ENCODE data around the gene LMX1B.
"Not testable (repeated sequence)": the region's sequence is repeated elsewhere in the genome, so short reads cannot be mapped to it uniquely, and the experiment has no call there.

Gene LMX1B

DNA sequence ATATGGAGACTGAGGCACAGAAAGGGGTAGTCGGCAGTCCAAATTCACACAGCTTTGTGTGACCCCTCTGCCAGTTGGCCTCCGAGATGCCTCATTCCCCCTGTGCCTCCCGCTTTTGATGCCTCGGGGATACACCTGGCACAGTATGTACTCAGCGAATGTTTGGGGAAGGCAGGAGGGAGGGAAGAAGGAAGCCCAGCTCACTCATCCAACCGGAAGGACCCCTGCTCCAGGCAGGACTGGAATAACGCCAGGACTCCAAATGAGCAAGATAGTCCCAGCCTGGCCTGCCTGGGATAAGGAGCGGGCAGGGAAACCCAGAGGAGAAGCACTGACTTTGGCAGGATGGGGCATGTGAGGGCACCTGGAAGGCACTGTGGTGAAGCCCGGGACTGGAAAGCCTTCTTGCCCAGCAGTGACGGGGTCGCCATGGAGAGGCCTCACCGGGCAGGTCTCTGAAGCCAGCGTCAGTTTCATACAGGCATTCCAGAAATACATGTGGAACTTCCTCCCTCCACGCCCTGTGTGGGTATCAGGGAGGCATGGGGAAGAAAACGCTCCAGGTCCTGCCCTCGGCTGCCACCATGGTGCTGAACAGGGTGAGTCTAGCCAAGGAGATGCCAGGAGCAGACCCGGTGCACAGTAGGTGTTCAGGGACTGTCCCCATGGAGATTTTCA lies 20.3 kb downstream of the LMX1B start:
- DNase-seq (ENCODE audit: low read depth) = no peak

DNA sequence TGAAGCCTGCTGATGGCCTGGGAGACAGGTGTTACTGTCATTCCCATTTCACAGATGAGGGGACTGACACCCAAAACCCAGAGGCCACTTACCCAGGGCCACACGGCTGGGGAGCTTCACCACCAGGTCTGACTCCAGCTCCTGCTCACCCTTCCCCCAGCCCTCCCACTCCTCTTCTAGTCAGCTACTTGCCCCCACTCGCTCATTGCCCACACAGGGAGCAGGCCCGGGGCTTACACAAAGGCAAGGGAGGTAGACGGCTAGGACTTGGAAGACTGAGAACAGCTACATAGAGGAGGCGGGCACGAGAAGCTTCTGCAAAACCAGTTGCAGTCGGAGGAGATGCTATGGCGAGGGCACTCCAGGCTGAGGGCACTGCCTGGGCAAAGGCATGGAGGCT lies 21.3 kb downstream of the LMX1B start:
- DNase-seq (ENCODE audit: low read depth) = no peak

DNA sequence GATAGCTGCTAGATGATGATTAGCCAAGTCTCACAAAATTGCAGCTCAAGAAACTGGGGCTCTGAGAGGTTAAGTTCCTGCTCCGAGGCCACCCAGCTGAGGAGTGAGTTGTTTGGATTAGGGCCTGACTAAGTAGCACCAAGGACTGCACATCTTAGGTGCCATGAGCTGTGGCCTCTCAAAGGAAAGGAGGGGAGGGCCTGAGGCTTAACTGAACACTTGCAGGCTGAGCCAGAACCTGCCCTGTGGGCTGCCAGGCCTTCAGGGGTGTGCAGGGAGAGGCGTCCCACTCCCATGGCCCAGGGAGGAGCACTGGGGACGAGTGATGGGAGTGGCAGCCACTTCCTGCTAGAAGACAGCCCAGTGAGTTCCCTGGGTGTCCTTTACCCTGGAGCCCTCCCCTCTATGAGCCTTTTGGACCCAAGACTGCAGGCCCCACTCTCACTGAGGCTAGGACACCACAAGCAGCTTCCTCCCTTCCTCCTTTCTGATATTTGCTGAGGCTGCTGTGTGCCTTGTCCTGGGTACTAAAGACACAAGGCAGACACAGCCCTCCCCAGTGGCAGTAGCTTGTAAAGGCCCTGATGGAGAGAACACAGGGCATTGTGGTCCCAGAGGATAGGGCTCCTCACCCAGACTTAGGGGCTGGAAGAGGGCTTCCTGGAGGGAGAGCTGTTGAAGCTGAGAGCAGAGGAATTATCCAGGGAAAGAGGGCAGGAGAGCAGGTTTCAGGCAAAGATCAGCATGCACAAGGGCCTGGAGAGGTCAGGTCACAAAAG lies 22.1 kb downstream of the LMX1B start:
- no peak for DNase-seq (ENCODE audit: low read depth)

DNA sequence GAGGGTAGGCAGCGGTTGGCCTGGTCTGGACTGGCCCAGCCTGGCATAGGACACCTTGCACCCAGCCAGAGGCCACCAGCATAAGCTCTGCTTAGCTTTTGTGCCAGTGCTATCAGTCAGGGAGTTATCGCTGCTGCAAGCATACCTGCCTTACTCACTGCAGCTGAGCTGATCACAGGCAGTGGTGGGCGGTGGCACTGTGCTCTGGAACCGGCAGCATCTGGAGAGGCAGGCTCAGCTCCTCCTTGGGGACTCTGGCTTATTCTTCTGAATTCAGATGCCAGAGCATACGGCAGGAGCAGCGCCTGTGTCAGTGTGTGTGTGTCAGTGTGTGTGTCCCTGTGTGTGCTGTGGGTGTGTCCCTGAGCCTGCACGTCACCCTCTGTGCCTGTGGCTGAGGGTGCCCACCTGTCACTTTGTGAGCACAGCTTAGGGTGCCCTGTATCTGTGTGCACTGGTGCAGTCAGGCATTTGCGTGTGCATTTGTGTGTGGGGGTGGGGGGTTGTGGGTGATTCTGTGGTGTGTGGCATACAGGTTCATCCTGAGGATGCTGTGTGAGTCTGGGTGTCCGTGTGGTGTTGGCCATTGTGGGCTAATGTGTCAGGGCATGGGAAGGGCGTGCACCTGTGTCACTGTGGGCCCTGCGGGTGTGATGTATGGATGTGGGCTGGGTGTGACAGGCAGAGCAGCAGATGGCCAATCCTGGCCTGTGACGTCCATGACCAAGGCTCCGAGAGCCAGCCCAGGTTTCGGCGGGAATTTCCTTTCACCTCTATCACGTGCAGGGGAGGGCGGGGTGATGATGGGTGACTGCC lies 23.5 kb downstream of the LMX1B start:
- no peak for DNase-seq (ENCODE audit: low read depth)

DNA sequence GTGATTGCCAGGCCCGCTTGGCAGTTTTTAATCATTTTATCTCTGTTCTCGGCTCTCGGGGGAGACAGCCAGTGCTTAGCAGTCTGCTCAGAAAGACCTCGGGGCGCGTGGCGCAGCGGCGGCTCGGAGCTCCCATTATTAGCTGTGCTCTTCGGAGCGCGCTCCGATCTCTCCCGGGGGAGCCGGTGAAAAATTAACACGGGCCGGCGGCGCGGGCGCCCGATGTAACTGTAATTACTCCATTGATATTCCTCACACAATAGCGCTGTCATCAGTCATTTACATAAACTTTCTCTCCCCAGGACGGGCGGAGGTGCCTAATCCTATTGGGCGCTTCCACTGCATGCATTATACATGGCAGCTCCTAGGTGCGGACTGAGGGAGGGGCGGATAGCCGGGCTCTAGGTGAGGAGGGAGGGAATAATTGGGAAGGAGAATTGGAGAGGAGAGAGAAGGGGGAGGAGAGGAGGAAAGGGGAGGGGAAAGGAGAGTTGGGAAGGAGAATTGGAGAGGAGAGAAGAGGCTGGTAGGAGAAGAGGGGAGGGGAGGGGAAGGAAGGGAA lies 24.9 kb downstream of the LMX1B start:
- no peak for DNase-seq (ENCODE audit: low read depth)

DNA sequence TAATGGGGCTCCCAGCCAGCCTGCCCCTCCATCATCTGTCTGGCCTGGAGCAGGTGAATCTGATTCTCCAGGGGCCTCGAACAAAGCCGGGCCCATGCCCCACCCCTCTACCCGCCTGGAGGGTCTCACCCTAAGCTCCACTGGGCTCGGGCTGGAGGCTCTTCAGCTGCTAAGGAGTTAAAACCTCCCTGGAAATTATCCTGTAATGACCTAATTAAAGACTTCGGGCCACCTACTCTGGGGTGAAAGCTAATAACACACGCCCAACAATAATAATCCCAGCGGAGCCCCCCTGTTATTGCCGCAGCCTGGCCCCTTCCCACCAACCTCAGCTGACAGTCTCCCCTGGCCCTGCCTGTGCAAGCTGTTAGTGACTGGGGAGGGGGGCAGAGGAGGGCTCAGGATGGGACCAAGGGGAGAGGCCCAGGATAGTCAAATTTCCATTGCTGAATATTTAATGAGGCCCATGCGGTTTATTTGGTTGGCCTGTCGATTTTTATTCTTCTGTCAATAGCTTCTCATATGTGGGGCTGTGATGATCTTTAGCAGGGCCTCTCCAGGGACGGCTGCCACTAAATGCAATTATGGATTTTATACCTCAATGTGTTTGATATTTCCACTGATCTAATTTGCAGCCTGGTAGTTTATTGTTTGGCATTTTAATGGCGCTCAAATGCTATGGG lies 25.7 kb downstream of the LMX1B start:
- DNase-seq (ENCODE audit: low read depth) = no peak

DNA sequence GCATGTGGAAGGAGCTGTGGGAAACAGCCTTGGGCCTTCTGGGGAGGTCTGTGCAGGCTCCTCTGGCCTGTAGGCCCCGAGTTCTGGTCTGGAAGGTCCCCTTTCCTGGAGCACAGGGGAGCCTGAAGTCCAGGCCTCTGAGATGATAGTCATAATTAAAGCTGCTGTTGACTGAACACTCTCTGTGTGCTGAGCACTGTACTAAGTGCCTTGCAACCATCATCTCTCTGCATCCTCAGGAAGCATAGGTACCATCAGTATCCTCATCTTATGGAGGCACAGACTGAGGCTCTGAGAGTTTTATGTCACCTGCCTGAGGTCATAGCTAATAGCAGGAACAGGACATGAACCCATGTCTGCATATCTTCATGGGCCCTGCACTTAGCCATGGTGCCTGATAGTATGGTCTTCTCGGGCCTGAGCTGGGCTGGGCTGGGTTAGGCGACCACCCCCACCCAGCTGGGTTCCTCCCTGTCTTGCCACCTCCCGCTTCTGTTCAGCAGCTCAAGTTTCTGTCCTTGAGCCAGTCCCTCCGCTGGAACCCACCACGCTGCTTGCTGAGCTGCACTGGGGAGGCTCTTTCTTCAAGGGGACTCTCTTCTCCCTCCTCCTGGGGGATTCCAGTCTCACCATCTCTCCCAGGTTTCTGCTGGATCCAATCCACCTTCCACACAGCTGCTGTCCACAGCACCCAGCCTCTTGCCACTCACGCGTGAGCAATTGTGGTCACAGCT lies 27.6 kb downstream of the LMX1B start:
- DNase-seq (ENCODE audit: low read depth) = no peak

DNA sequence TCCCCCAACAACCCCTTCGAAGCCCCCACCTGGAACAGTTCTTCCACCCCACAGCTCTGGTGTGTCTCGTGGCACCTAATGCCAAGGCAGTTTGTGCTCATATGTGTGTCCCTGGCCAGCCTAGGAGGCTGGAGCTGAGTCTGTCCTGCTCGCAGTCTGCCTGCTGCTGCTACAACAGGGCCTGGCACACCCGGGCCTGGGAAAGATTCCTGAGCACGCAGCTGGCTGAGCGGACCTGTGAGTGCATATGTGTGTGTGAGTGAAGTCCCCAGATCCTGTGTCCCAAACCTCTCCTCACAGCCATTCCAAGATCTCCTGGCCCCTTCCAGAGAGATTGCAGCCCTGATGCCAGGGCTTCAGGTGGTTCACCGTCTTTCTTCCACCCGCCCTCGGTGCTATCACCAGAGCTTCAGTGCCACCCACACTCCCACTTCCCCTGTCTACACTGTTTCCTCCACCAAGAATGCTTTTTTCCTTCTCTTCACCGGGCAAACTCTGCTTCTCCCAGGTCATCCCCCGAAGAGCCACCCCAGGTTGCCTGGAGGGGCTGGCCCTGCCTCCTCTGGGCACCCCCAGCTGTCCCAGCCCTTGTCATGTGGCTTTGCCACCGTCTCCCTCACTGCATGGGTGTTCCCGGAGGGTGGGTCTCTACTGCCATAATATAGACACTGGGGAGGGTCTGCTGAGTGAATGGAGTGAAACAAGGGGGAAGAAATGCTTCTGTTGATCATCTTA lies 28.4 kb downstream of the LMX1B start:
- no peak for DNase-seq (ENCODE audit: low read depth)

DNA sequence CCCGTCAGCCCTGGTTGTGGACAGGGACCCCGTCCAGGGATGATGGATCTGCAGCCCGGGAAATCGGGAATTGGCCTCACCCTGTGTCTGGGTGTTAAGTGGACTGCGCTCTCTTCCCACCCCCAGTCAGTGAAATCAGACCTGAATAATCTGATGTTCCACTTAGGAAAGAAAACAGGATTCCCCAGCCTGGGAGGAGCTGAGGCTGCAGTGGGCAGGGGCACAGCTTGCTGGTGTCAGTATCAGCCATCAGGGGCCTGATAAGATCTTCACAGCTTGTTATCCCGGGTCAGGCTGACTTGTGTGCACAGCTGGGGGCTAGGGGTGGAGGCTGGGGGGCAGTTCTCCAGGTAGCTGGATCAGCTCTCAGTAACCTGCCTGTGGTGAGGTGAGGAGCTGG lies 29.1 kb downstream of the LMX1B start:
- DNase-seq (ENCODE audit: low read depth) = no peak

DNA sequence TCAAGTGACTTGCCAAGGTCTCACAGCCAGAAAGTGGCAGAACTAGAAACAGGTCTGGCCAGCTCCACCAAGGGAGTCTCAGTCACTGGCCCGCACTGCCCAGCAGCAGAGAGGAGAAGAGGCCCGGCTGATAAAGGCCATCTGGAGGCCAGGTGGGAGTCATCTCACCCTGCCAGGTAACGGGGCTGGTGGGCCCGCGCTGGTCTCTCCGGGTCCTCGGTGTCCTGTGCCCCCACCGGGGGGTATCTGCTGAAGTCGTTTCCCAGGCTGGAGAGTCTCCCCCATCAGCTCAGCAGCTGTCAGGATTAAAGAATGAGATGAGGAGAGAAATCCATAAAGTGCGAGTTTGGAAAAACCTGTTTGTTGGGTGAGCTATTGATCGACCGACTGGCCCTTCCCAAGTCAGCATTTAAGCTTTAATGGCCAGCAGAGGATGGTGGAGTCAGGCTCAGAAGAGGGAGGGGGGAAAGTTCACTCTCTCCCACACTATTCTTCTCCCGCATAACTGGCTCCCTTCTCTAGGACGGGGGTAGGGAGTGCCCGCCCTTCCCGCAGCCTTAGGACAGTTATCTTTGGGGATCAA lies 30.3 kb downstream of the LMX1B start:
- DNase-seq (ENCODE audit: low read depth) = no peak

DNA sequence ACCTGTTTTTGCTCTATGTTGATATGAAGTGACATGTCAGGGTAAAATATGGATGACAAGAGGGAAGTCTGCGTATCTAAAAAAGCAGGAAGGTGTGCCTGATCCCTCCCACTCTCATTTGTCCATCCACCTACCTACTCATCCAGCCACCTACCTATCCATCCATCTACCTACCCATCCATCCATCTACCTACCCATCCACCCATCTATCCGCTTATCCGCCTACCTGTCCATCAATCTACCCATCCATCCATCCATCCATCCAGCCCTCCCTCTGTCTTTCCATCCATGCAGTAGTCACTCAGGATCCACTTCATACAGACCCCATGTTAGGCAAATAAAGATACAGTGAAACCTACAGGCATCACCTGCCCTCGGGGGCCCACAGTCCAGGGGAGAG lies 32.4 kb downstream of the LMX1B start:
- DNase-seq (ENCODE audit: low read depth) = no peak

DNA sequence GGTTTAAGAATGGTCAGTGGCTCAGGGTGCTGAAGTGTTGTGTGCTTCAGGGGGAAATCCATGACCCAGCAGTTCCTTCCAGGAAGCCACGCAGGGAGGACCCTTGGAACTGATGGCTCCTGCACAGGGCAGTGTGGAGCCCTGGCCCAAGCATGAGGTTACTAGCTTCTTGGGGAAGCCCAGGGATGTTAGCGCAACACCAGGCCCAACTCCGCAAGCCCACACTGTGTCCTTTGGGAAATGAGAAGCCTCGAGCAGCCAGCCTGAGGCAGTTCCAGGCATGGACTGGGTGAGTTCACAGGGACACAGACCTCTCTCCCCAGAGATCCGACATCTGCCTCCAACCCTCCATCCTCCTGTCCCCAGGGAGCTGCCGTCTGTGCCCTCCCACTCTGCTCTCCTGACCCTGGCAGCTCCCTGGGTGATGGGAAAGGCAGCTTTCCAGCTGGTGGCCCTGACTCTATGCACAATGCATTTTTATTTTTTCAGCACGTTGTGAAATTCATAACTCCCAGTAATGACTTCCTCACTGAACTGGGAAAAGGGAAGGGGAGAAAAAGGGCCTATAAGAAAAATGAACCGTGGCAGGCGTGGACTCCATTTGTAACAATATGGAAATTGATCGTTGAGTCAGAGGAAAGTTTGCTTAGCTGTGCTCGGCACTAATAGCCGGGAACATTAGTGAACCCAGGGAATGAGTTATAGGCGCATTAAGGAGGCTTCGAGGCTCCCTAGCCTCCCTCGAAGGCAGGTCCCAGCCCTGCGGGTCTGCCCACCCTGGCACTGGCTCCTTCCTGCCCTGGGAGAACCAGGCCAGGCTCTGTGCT lies 34.1 kb downstream of the LMX1B start:
- DNase-seq (ENCODE audit: low read depth) = no peak

DNA sequence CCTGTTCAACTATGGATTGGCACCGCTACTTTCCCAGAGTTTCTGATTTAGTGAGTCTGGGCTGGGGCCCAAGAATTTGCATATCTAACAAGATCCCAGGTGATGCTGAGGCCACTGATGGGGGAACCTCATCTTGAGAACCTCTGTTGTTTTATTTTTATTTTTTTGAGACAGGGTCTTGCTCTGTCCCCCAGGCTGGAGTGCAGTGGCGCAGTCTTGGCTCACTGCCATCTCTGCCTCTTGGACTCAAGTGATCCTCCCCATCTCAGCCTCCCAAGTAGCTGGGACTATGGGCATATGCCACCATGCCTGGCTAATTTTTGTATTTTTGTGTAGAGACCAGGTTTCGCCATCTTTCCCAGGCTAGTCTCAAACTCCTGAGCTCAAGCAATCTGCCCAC lies 35.7 kb downstream of the LMX1B start:
- no peak for DNase-seq (ENCODE audit: low read depth)

DNA sequence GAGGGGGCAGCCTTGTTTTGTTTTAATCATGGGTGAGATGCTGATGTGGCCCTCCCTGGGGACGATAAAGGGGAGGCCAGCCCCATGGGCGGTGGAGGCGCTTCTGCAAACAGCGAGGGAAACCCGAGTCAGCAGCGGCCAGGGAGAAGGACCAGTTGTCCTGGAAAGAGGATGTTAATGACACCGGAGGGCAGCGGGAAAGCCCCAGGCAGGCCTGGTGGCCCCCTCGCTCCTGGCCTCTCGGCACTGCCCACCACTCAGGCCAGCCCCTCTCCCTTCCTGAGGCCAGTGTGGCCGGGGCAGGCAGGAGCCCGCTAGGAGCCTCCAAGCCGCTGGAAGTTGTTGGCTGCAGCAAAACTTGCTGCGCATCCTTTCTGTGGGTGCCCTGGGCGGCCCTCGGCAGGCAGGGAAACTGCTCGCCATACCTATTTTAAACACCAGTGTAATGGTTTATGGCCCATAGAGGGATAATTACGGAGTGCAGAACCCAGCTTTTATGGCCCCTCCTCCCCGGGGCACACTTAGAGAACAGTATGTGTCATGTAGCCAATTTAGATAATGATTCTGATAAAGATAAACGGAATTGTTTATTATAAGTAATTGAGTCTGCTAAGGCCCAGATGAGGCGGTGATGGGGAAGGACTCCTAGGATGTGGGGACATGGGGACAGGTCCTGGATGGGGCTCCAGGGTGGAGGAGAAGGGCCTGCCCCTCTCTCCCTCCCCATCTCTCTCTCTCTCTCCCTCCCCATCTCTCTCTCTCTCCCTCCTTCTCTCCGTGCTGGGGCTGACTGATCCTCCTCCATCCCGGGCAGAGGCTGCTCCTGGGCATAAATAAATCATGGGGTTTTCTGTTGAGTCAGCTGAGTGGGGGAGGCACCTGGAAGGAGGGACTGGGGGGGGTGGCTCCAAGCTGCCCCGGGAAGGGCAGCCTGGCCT lies 36.9 kb downstream of the LMX1B start:
- DNase-seq (ENCODE audit: low read depth) = no peak

DNA sequence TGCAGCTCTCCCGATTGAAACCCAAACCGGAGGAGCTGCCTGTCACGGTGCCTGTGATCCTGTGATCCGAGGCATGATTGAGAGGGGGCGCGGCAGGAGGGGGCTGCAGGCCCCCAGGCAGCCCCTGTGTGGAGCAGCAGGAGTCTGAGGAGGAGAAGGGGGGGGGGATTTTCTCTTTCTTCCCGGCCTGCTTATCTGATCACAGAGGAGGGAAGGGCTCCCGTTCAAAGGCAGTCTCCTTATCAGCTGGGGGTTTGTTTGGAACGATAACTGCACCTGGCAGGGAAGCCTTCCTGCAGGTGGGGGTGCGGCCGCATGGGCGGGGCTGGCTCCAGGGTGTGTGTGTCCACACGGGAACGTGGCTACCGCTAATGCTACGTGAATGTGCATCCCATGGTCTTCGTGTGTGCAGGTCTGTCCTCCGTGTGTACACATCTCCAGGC lies 38.4 kb downstream of the LMX1B start:
- no peak for DNase-seq (ENCODE audit: low read depth)

DNA sequence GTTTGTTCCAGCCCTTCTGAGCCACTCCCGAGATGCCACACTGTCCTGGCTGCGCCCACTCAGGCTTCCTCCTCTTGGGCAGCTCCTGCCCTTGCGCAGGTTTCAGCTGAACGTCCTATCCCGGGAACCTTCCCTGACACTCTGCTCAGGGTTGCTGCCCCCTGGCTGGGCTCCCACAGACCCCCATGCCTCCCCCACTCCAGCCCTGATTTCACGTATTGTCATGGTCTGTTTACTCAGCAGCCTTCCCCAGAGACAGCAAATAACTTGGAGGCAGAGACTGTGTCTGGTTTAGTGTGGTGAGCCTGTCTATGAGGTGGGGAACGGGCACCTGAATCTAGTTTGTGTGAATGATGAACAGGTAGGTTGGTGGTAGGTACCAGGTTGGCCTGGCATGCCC lies 40.4 kb downstream of the LMX1B start:
- DNase-seq (ENCODE audit: low read depth) = no peak

DNA sequence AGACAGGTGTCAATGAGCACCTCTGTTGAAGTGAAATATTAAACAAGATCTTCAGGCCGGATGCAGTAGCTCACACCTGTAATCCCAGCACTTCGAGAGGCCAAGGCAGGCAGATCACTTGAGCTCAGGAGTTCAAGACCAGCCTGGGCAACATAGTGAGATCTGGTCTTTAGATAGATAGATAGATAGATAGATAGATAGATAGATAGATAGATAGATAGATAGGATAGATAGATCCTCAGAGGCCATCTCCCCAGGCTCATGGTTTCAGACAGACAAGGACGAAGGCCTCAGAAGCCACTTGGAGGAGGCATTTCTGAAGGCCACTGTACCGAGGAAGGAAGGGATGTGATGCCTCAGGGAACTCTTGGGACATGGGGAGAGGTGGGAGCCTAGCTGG lies 42.5 kb downstream of the LMX1B start:
- DNase-seq (ENCODE audit: low read depth) = not testable (repeated sequence)

DNA sequence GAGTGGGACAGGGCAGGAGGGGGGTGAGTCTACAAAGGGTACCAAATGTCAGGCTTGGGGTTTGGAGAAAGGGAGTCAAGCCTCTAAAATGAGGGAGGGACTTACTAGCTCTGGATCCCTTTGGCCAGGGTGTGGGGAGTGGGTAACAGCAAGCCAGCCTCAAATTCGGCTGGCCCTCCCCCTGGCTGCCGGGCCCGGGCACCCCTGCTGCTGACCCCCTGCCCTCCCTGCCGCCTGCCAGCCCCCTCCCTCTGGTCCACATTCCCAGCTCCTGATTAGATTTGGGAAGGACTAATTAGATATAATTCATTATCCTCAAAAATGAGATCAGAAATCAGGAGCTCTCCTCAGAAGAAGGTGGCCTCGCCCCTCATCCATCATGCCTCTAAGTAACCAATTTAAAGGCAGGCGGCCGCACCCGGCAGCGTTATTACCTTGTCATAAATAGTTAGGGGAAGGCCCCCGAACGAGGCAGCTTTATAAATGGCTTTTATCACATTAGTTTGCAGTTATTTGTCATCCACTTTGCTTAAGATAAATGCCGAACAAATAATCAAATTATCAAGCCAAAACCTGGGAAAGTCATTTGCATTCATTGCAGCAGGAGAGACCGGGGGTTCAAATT lies 44.6 kb downstream of the LMX1B start:
- no peak for DNase-seq (ENCODE audit: low read depth)
